Neural progenitor cell (in vitro differentiated cells): Measurements from ENCODE around the gene PITPNM3.

ENCODE experiments used
- EZH2 ChIP-seq: fragments of 200-600 bp; sonication (generic); IDR thresholded peaks from 2 replicates; pipeline ENCODE4 v1.6.1; 2017; ENCODE audit warnings: antibody characterized with exemption, mild to moderate bottlenecking, moderate library complexity
- EZH2phosphoT487 ChIP-seq: fragments of 200-600 bp; sonication (generic); IDR thresholded peaks from 2 replicates; pipeline ENCODE4 v1.6.1; 2017; ENCODE audit warnings: antibody characterized with exemption
- TF ChIP-seq, protein P1 (sequence below): fragments of 200-600 bp; sonication (generic); IDR thresholded peaks from 2 replicates; pipeline ENCODE4 v1.5.1; 2017; ENCODE audit warnings: antibody characterized with exemption, mild to moderate bottlenecking

GRCh38 chr17:6471531-6472465 lies 84.6 kb downstream of the PITPNM3 start:
- no peak for TF ChIP-seq EZH2phosphoT487
- TF ChIP-seq, protein P1, sequence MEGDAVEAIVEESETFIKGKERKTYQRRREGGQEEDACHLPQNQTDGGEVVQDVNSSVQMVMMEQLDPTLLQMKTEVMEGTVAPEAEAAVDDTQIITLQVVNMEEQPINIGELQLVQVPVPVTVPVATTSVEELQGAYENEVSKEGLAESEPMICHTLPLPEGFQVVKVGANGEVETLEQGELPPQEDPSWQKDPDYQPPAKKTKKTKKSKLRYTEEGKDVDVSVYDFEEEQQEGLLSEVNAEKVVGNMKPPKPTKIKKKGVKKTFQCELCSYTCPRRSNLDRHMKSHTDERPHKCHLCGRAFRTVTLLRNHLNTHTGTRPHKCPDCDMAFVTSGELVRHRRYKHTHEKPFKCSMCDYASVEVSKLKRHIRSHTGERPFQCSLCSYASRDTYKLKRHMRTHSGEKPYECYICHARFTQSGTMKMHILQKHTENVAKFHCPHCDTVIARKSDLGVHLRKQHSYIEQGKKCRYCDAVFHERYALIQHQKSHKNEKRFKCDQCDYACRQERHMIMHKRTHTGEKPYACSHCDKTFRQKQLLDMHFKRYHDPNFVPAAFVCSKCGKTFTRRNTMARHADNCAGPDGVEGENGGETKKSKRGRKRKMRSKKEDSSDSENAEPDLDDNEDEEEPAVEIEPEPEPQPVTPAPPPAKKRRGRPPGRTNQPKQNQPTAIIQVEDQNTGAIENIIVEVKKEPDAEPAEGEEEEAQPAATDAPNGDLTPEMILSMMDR = no peak
- no peak for TF ChIP-seq EZH2
